GM12878 (cell line): Measurements from ENCODE around the gene CA9. TPM values are rescaled to one million over a fixed set of nuclear protein-coding genes. Genes with fewer than 3 reads are reported as not detected.

Experiments used
- BACH1 ChIP-seq: fragments of 450-650 bp; IDR thresholded peaks from 2 replicates; pipeline ENCODE4 v1.6.1; 2017; ENCODE audit warnings: mild to moderate bottlenecking, borderline replicate concordance
- CBX5 ChIP-seq: sonication (generic); IDR thresholded peaks from 2 replicates; pipeline ENCODE4 v1.6.1; 2016; ENCODE audit warnings: low read depth, moderate library complexity, mild to moderate bottlenecking, inconsistent platforms
- E4F1 ChIP-seq: fragments of 450-650 bp; IDR thresholded peaks from 2 replicates; pipeline ENCODE4 v1.6.1; 2018; ENCODE audit warnings: borderline replicate concordance, mild to moderate bottlenecking; ENCODE audit not compliant: partially characterized antibody
- EGR1 ChIP-seq, 2 experiments: IDR thresholded peaks; 1 replicate in 1 of 2; 2 replicates in 1 of 2; pipeline ENCODE4 v1.6.1; 2011 to 2012; ENCODE audit warnings: low read depth in 2 of 2, low read length in 2 of 2, borderline replicate concordance in 1 of 2, mild to moderate bottlenecking in 1 of 2, moderate library complexity in 1 of 2
- EZH2 ChIP-seq: IDR thresholded peaks from 2 replicates; pipeline ENCODE4 v1.6.1; 2012; ENCODE audit warnings: low read depth, mild to moderate bottlenecking, control low read depth, inconsistent platforms, low read length, borderline replicate concordance; ENCODE audit not compliant: control insufficient read depth
- JUNB ChIP-seq: IDR thresholded peaks from 2 replicates; pipeline ENCODE4 v1.6.1; 2016; ENCODE audit warnings: antibody characterized with exemption, mild to moderate bottlenecking
- MTA2 ChIP-seq: fragments of 450-650 bp; IDR thresholded peaks from 2 replicates; pipeline ENCODE4 v1.6.1; 2016; ENCODE audit warnings: low read depth, mild to moderate bottlenecking, moderate library complexity
- RB1 ChIP-seq: fragments of 450-650 bp; formaldehyde crosslinking; IDR thresholded peaks from 2 replicates; pipeline ENCODE4 v1.6.1; 2017; ENCODE audit warnings: mild to moderate bottlenecking, borderline replicate concordance
- SPI1 ChIP-seq: IDR thresholded peaks from 2 replicates; pipeline ENCODE4 v1.6.1; 2011; ENCODE audit warnings: low read depth, mild to moderate bottlenecking, low read length, moderate library complexity, borderline replicate concordance; ENCODE audit not compliant: insufficient read depth
- TAF1 ChIP-seq: IDR thresholded peaks from 2 replicates; pipeline ENCODE4 v1.6.1; 2011; ENCODE audit warnings: mild to moderate bottlenecking, low read depth, low read length, borderline replicate concordance
- USF2 ChIP-seq: IDR thresholded peaks from 2 replicates; pipeline ENCODE4 v1.6.1; 2011; ENCODE audit warnings: low read depth, low read length, improper control_type of control experiment, borderline replicate concordance
- polyA plus RNA-seq, 11 experiments: library from polyadenylated mRNA; depleted of rRNA in 4 of 11; unstranded in 6 of 11; stranded (reverse) in 5 of 11; fragments of >200 nt; fragmentation: Nextera tagmentation in 4 of 11; fragmentation: Illumina TruSeq in 1 of 11; extraction: Ambion mirVana in 4 of 11; extraction: Trizol in 1 of 11; gene quantifications; 1 replicate in 1 of 11; 2 replicates in 10 of 11; pipeline versions ENCODE4 v1.2.1 to v1.2.3, GENCODE V29; 2011 to 2016; ENCODE audit warnings: inconsistent platforms in 2 of 11, missing spikeins in 2 of 11, low read depth in 1 of 11
- total RNA-seq, 4 experiments: library from RNA; depleted of rRNA in 3 of 4; stranded (reverse); fragments of >200 nt in 3 of 4; fragmentation: Illumina TruSeq in 1 of 4; extraction: Trizol in 1 of 4; gene quantifications; 2 replicates each; pipeline versions ENCODE4 v1.2.1 to v1.2.3, GENCODE V29; 2013 to 2021
- TF ChIP-seq, protein P1 (sequence below): IDR thresholded peaks from 2 replicates; pipeline ENCODE4 v1.6.1; 2012; ENCODE audit warnings: low read depth, low read length, improper control_type of control experiment

Gene CA9
- total and polyA plus RNA-seq, 10 of the 15 experiments (the other 5 are each of a cell fraction or from before 2014, with no cell fraction given), result 0.53 to 6.6 (median 1.2) TPM

- TF ChIP-seq, protein P1, sequence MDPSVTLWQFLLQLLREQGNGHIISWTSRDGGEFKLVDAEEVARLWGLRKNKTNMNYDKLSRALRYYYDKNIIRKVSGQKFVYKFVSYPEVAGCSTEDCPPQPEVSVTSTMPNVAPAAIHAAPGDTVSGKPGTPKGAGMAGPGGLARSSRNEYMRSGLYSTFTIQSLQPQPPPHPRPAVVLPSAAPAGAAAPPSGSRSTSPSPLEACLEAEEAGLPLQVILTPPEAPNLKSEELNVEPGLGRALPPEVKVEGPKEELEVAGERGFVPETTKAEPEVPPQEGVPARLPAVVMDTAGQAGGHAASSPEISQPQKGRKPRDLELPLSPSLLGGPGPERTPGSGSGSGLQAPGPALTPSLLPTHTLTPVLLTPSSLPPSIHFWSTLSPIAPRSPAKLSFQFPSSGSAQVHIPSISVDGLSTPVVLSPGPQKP, result 0 out of 2 replicates have a peak, but pooled peaks have one; percentile 27
- TF ChIP-seq RB1 (no peak), CBX5 (no peak), MTA2 (no peak), EZH2 (no peak), TAF1 (peak; percentile 37; the same call in 1 of the 2 replicates), EGR1 (IDR thresholded peaks at IDR 0.05; ENCODE audit: borderline replicate concordance in 1 of 2, low read depth in 2 of 2, low read length in 2 of 2) (peak in 1 of 2 experiments; percentile 94; a peak in 2 of 3 replicates), USF2 (no peak), E4F1 (no peak), BACH1 (0 out of 2 replicates have a peak, but pooled peaks have one; percentile 24), SPI1 (peak; percentile 82), JUNB (no peak)
These were observed 24.0 kb upstream of the CA9 start (continued) for GRCh38 chr9:35649431-35650340.
